ENCODE measurements around the gene PAK6.
A peak's percentile ranks its signal among the peaks of the same experiment; 100 is the strongest.

Gene PAK6

GRCh38 chr15:40277471-40277870 lies 38.6 kb downstream of the PAK6 start:
- peak; percentile 56 for DNase-seq (ENCODE audit: low spot score)

- DNase-seq (ENCODE audit: low spot score), result no peak
Measured at GRCh38 chr15:40278026-40278425, 39.2 kb downstream of the PAK6 start.

- peak; percentile 76 for DNase-seq (ENCODE audit: low spot score)
Measured at GRCh38 chr15:40279437-40280141, 40.7 kb downstream of the PAK6 start.

GRCh38 chr15:40280260-40281056 lies 41.6 kb downstream of the PAK6 start:
- no peak for DNase-seq (ENCODE audit: low spot score)

GRCh38 chr15:40281057-40281800 lies 42.4 kb downstream of the PAK6 start:
- no peak for DNase-seq (ENCODE audit: low spot score)

- no peak for DNase-seq (ENCODE audit: low spot score)
Measured at GRCh38 chr15:40281801-40282146, 42.9 kb downstream of the PAK6 start.

GRCh38 chr15:40282147-40282868 lies 43.4 kb downstream of the PAK6 start:
- no peak for DNase-seq (ENCODE audit: low spot score)

GRCh38 chr15:40282869-40283614 lies 44.2 kb downstream of the PAK6 start, which contains the start of gene ANKRD63:
Gene ANKRD63 (minus strand): TSS chr15:40283064. CDS start chr15:40282586, 478 bp downstream.
- no peak for DNase-seq (ENCODE audit: low spot score)

GRCh38 chr15:40283615-40284300 lies 44.9 kb downstream of the PAK6 start:
- DNase-seq (ENCODE audit: low spot score), result no peak

GRCh38 chr15:40285151-40285550 lies 46.3 kb downstream of the PAK6 start:
- DNase-seq (ENCODE audit: low spot score), result no peak

- DNase-seq (ENCODE audit: low spot score), result no peak
Measured at GRCh38 chr15:40285554-40286011, 46.7 kb downstream of the PAK6 start.

- DNase-seq (ENCODE audit: low spot score), result no peak
Measured at GRCh38 chr15:40286061-40286532, 47.2 kb downstream of the PAK6 start.

- DNase-seq (ENCODE audit: low spot score), result no peak
Measured at GRCh38 chr15:40286794-40287193, 47.9 kb downstream of the PAK6 start.

- no peak for DNase-seq (ENCODE audit: low spot score)
Measured at GRCh38 chr15:40287505-40287904, 48.6 kb downstream of the PAK6 start.

- DNase-seq (ENCODE audit: low spot score), result no peak
Measured at GRCh38 chr15:40287968-40288367, 49.1 kb downstream of the PAK6 start.

GRCh38 chr15:40289140-40289775 lies 50.4 kb downstream of the PAK6 start:
- DNase-seq (ENCODE audit: low spot score), result no peak

GRCh38 chr15:40290545-40290917 lies 51.7 kb downstream of the PAK6 start:
- no peak for DNase-seq (ENCODE audit: low spot score)

- no peak for DNase-seq (ENCODE audit: low spot score)
Measured at GRCh38 chr15:40290918-40291574, 52.2 kb downstream of the PAK6 start.

- no peak for DNase-seq (ENCODE audit: low spot score)
Measured at GRCh38 chr15:40292246-40292645, 53.4 kb downstream of the PAK6 start.

Measured in Ammon's horn (tissue), 1 donor.